WTC11 (cell line): ENCODE data around the gene BCL7B. TPM values are rescaled to one million over a fixed set of nuclear protein-coding genes. Genes with fewer than 3 reads are reported as not detected.
"Not testable (repeated sequence)": the region's sequence is repeated elsewhere in the genome, so short reads cannot be mapped to it uniquely, and the experiment has no call there.

Source experiments
- ATAC-seq: fragments of 200-7000 bp; cut with Tn5 transposase; 2 replicates; pipeline ENCODE4 v1.10.0; 2021; ENCODE audit warnings: mild to moderate bottlenecking, moderate library complexity
- CTCF ChIA-PET: fragments of 300-600 bp; sonication (Branson Sonifier 250); formaldehyde crosslinking; loops from one replicate; lab custom pipeline; 2021; ENCODE audit warnings: antibody characterized with exemption; lab: Charles Lee
- POLR2A ChIA-PET: fragments of 350-600 bp; sonication (Branson Sonifier 250); formaldehyde crosslinking; loops from one replicate; lab custom pipeline; 2021; ENCODE audit warnings: antibody characterized with exemption; lab: Charles Lee
- DNase-seq: peaks from one replicate; pipeline ENCODE4 v3.0.0; 2021; ENCODE audit warnings: low spot score
- H3K27ac Mint-ChIP-seq: 2 replicates; pipeline ENCODE4 v1.8.0; 2021; ENCODE audit warnings: mixed read lengths
- H3K27me3 Mint-ChIP-seq: 2 replicates; pipeline ENCODE4 v1.8.0; 2021; ENCODE audit warnings: low read depth, mild to moderate bottlenecking, moderate library complexity, mixed read lengths
- H3K36me3 Mint-ChIP-seq: 2 replicates; pipeline ENCODE4 v1.8.0; 2021; ENCODE audit warnings: mixed read lengths
- H3K4me1 Mint-ChIP-seq: 2 replicates; pipeline ENCODE4 v1.8.0; 2022; ENCODE audit warnings: mixed read lengths
- H3K4me3 Mint-ChIP-seq: 2 replicates; pipeline ENCODE4 v1.8.0; 2021; ENCODE audit warnings: mild to moderate bottlenecking, moderate library complexity, mixed read lengths
- H3K9me3 Mint-ChIP-seq: 2 replicates; pipeline ENCODE4 v1.8.0; 2021; ENCODE audit warnings: mixed read lengths
- ARID4B ChIP-seq: sonication (generic); formaldehyde crosslinking; IDR thresholded peaks from 2 replicates; pipeline ENCODE4 v1.8.0; 2023; ENCODE audit warnings: missing genetic modification reagents, mild to moderate bottlenecking, borderline replicate concordance
- ELF4 ChIP-seq: sonication (generic); formaldehyde crosslinking; IDR thresholded peaks from 2 replicates; pipeline ENCODE4 v1.8.1; 2022; ENCODE audit warnings: low read depth, mild to moderate bottlenecking, moderate library complexity, missing genetic modification reagents
- GRHL2 ChIP-seq: fragments of 250-450 bp; sonication (Bioruptor Pico); IDR thresholded peaks from 2 replicates; pipeline ENCODE4 v1.8.0; 2022; ENCODE audit warnings: mild to moderate bottlenecking, moderate library complexity; ENCODE audit not compliant: insufficient replicate concordance, severe bottlenecking
- MAX ChIP-seq: sonication (generic); formaldehyde crosslinking; IDR thresholded peaks from 2 replicates; pipeline ENCODE4 v1.8.0; 2022; ENCODE audit warnings: mild to moderate bottlenecking, missing genetic modification reagents
- NFATC4 ChIP-seq: fragments of 250-450 bp; sonication (Bioruptor Pico); IDR thresholded peaks from 2 replicates; pipeline ENCODE4 v1.9.0; 2021; ENCODE audit warnings: mild to moderate bottlenecking
- NFE2L1 ChIP-seq: sonication (generic); formaldehyde crosslinking; IDR thresholded peaks from 2 replicates; pipeline ENCODE4 v1.8.1; 2023; ENCODE audit warnings: missing genetic modification reagents
- NFYB ChIP-seq: sonication (generic); formaldehyde crosslinking; conservative IDR thresholded peaks from 2 replicates; pipeline ENCODE4 v1.8.0; 2022; ENCODE audit warnings: low read depth, missing genetic modification reagents
- NR1H2 ChIP-seq: sonication (generic); formaldehyde crosslinking; IDR thresholded peaks from 2 replicates; pipeline ENCODE4 v1.9.0; 2021; ENCODE audit warnings: mild to moderate bottlenecking, moderate library complexity, missing genetic modification reagents
- RORB ChIP-seq: fragments of 250-450 bp; sonication (Bioruptor Pico); IDR thresholded peaks from 2 replicates; pipeline ENCODE4 v1.9.0; 2021; ENCODE audit warnings: mild to moderate bottlenecking
- ZBTB43 ChIP-seq: sonication (generic); formaldehyde crosslinking; IDR thresholded peaks from 2 replicates; pipeline ENCODE4 v1.8.1; 2023; ENCODE audit warnings: mild to moderate bottlenecking, missing genetic modification reagents
- ZNF121 ChIP-seq: sonication (generic); formaldehyde crosslinking; IDR thresholded peaks from 2 replicates; pipeline ENCODE4 v1.8.0; 2023; ENCODE audit warnings: missing genetic modification reagents
- ZNF138 ChIP-seq: sonication (generic); formaldehyde crosslinking; conservative IDR thresholded peaks from 2 replicates; pipeline ENCODE4 v1.8.1; 2022; ENCODE audit warnings: mild to moderate bottlenecking, moderate library complexity, missing genetic modification reagents
- ZNF232 ChIP-seq: sonication (generic); formaldehyde crosslinking; IDR thresholded peaks from 2 replicates; pipeline ENCODE4 v1.8.0; 2022; ENCODE audit warnings: mild to moderate bottlenecking, missing genetic modification reagents
- ZNF396 ChIP-seq: fragments of 250-450 bp; sonication (Bioruptor Pico); IDR thresholded peaks from 2 replicates; pipeline ENCODE4 v1.8.0; 2021; ENCODE audit warnings: mild to moderate bottlenecking, moderate library complexity, borderline replicate concordance
- ZNF425 ChIP-seq: fragments of 250-450 bp; sonication (Bioruptor Pico); conservative IDR thresholded peaks from 2 replicates; pipeline ENCODE4 v1.9.0; 2021; ENCODE audit warnings: mild to moderate bottlenecking
- ZSCAN18 ChIP-seq: fragments of 250-450 bp; sonication (Bioruptor Pico); IDR thresholded peaks from 2 replicates; pipeline ENCODE4 v2.1.2; 2022; ENCODE audit warnings: mild to moderate bottlenecking, moderate library complexity
- total RNA-seq: library from RNA; stranded (reverse); gene quantifications from 3 replicates; pipeline ENCODE4 v1.2.3, GENCODE V29; 2021

The BCL7B gene
- total RNA-seq, 1 experiment from 2014 or later, result 28.5 TPM

- TF ChIP-seq ZSCAN18, result no peak
Observed at GRCh38 chr7:73557108-73557396, 438 bp downstream of the BCL7B start (continued).

GRCh38 chr7:73556208-73557107 is 1.0 kb downstream of the BCL7B start:
- ChIA-PET POLR2A (interaction anchor here (0.6 to 1.9 kb wide), 2 partner anchors 34 to 35 kb away, joined by 3 to 9 read pairs; partner anchors contain the start of gene BAZ1B), CTCF (interaction anchor here (0.6 to 1.4 kb wide), 5 partner anchors 22 to 298 kb away, joined by 3 to 8 read pairs (median 3); partner anchors contain the start of genes BAZ1B and TBL2)
- peaks cover 4% of the 10 kb centered on the region for H3K36me3 Mint-ChIP-seq
- DNase-seq (no peak), ATAC-seq (no peak)
- peaks cover 9% of the 10 kb centered on the region for H3K4me1 Mint-ChIP-seq
- no peaks in the 10 kb centered on the region; the same call in 1 of the 2 replicates for H3K9me3 Mint-ChIP-seq
- H3K4me3 Mint-ChIP-seq, result peak overlapping the region; percentile 79
- peaks cover 29% of the 10 kb centered on the region for H3K27me3 Mint-ChIP-seq
- TF ChIP-seq ZNF121 (peak; percentile 88), NFYB (CRISPR knock-in tag) (no peak)
- peak overlapping the region; percentile 83 for H3K27ac Mint-ChIP-seq

- CTCF ChIA-PET, result no interaction called here
- peaks cover 21% of the 10 kb centered on the region for H3K27me3 Mint-ChIP-seq
Observed at GRCh38 chr7:73555411-73555982, 2.0 kb downstream of the BCL7B start.

GRCh38 chr7:73550093-73550492 is 7.4 kb downstream of the BCL7B start:
- ATAC-seq, POLR2A ChIA-PET, H3K4me3 Mint-ChIP-seq, H3K27me3 Mint-ChIP-seq, DNase-seq, CTCF ChIA-PET, H3K4me1 Mint-ChIP-seq, H3K9me3 Mint-ChIP-seq, H3K27ac Mint-ChIP-seq: not testable (repeated sequence)
- peaks cover 15% of the 10 kb centered on the region for H3K36me3 Mint-ChIP-seq

More at GRCh38 chr7:73555411-73555982, 2.0 kb downstream of the BCL7B start:
- Mint-ChIP-seq H3K4me3 (peak overlapping the region; percentile 79), H3K9me3 (no peaks in the 10 kb centered on the region; the same call in 1 of the 2 replicates), H3K4me1 (peaks cover 9% of the 10 kb centered on the region), H3K27ac (0 out of 2 replicates have a peak overlapping the region, but pooled peaks have one; percentile 74), H3K36me3 (peaks cover 9% of the 10 kb centered on the region)
- POLR2A ChIA-PET, result interaction anchor here (1.9 kb wide), 1 partner anchor 33 kb away, joined by 9 read pairs; the partner anchor contains the start of gene BAZ1B
- no peak for TF ChIP-seq ZNF138 (CRISPR knock-in tag)
- ATAC-seq (no peak), DNase-seq (no peak)

GRCh38 chr7:73549176-73549575 is 8.3 kb downstream of the BCL7B start:
- no peaks in the 10 kb centered on the region for H3K9me3 Mint-ChIP-seq
- peaks cover 15% of the 10 kb centered on the region for H3K36me3 Mint-ChIP-seq
- TF ChIP-seq NR1H2 (CRISPR knock-in tag) (no peak), ARID4B (no peak), NFE2L1 (CRISPR knock-in tag) (no peak), ZNF232 (CRISPR knock-in tag) (no peak), ELF4 (no peak), NFATC4 (no peak), ZNF396 (CRISPR knock-in tag) (no peak), RORB (CRISPR knock-in tag) (no peak), ZBTB43 (CRISPR knock-in tag) (no peak), MAX (no peak), GRHL2 (CRISPR knock-in tag) (no peak), ZNF425 (no peak)

More at GRCh38 chr7:73549176-73549575, 8.3 kb downstream of the BCL7B start:
- no peak for ATAC-seq
- POLR2A ChIA-PET, result no interaction called here
- Mint-ChIP-seq H3K4me1 (no peaks in the 10 kb centered on the region), H3K4me3 (no peak overlapping the region), H3K27ac (peak overlapping the region; percentile 20), H3K27me3 (no peaks in the 10 kb centered on the region)
- DNase-seq, result no peak
- CTCF ChIA-PET, result no interaction called here
